HepG2 (cell line): ENCODE results near the gene PIP5KL1. TPM values are rescaled to one million over a fixed set of nuclear protein-coding genes. Genes with fewer than 3 reads are reported as not detected.

Experiments used
- ATAC-seq: fragments of 200-7000 bp; cut with Tn5 transposase; 3 replicates; pipeline ENCODE4 v1.9.1; 2020; ENCODE audit warnings: mild to moderate bottlenecking, moderate library complexity
- BruUV-seq: library from RNA; stranded (reverse); fragments of 400-500 nt; replicated peaks from 2 replicates; lab custom pipeline; 2021; lab: Mats Ljungman, UMichigan
- CTCF ChIA-PET: fragments of 300-600 bp; formaldehyde crosslinking; extraction: SDS; loops from one replicate; lab custom pipeline; 2021; ENCODE audit warnings: low total read pairs, inconsistent platforms, low intra/inter-chr PET ratio; lab: Yijun Ruan, JAX
- POLR2A ChIA-PET: fragments of 350-600 bp; sonication (Branson Sonifier 250); formaldehyde crosslinking; loops from one replicate; lab custom pipeline; 2020; ENCODE audit warnings: antibody characterized with exemption, inconsistent platforms; lab: Yijun Ruan, JAX
- DNase-seq: peaks from one replicate; pipeline ENCODE4 v3.0.0-alpha.2; 2015; ENCODE audit warnings: low spot score
- FAIRE-seq: peaks from 3 replicates; lab custom pipeline; 2011; peaks lifted over from hg19 to GRCh38; lab: Jason Lieb, UNC
- H2AFZ ChIP-seq: one replicate; pipeline ENCODE4 v1.6.1; 2011; ENCODE audit warnings: low read length, inconsistent platforms
- H3K27ac ChIP-seq: fragments of 300-600 bp; 3 replicates; pipeline ENCODE4 v1.8.0; 2011; ENCODE audit warnings: mixed run types, mild to moderate bottlenecking, mixed read lengths, low read length, inconsistent platforms; ENCODE audit not compliant: insufficient read depth; ENCODE audit errors: extremely low read length
- H3K27me3 ChIP-seq, 2 experiments: fragments of 200-600 bp in 1 of 2; 2 replicates in 1 of 2; 3 replicates in 1 of 2; pipeline versions ENCODE4 v1.6.0 to v1.8.0; 2011; ENCODE audit warnings: low read length in 2 of 2, mild to moderate bottlenecking in 2 of 2, moderate library complexity in 2 of 2, inconsistent platforms in 1 of 2; ENCODE audit not compliant: insufficient read depth in 2 of 2, control insufficient read depth in 1 of 2
- H3K36me3 ChIP-seq, 2 experiments: fragments of 200-600 bp in 1 of 2; replicated peaks in 1 of 2; 2 replicates in 1 of 2; 3 replicates in 1 of 2; pipeline versions ENCODE4 v1.5.1 to v1.8.0; 2011; ENCODE audit warnings: low read length in 2 of 2, inconsistent platforms in 1 of 2; ENCODE audit not compliant: insufficient read depth in 2 of 2, control insufficient read depth in 1 of 2
- H3K4me1 ChIP-seq: 2 replicates; pipeline ENCODE4 v1.5.1; 2012; ENCODE audit warnings: low read length, inconsistent platforms; ENCODE audit not compliant: insufficient read depth
- H3K4me2 ChIP-seq: 2 replicates; pipeline ENCODE4 v1.6.0; 2011; ENCODE audit warnings: low read depth, low read length, inconsistent platforms
- H3K4me3 ChIP-seq, 3 experiments: fragments of 200-600 bp in 1 of 3; sonication (generic), shearing (Covaris generic) in 1 of 3; replicated peaks in 1 of 3; 2 replicates each; pipeline ENCODE4 v1.5.1; 2011 to 2016; ENCODE audit warnings: low read length in 3 of 3, inconsistent platforms in 2 of 3, low read depth in 2 of 3, mild to moderate bottlenecking in 2 of 3, control low read depth in 1 of 3, mixed read lengths in 1 of 3; ENCODE audit not compliant: insufficient read depth in 1 of 3
- H3K79me2 ChIP-seq: one replicate; pipeline ENCODE4 v1.6.1; 2011; ENCODE audit warnings: low read length, inconsistent platforms; ENCODE audit not compliant: insufficient read depth
- H3K9ac ChIP-seq: 2 replicates; pipeline ENCODE4 v1.6.0; 2011; ENCODE audit warnings: mild to moderate bottlenecking, low read depth, low read length, inconsistent platforms; ENCODE audit not compliant: insufficient read depth
- H3K9me3 ChIP-seq: 2 replicates; pipeline ENCODE4 v1.5.1; 2012; ENCODE audit warnings: mild to moderate bottlenecking, low read length
- H4K20me1 ChIP-seq: 2 replicates; pipeline ENCODE4 v1.6.0; 2011; ENCODE audit warnings: inconsistent platforms, mild to moderate bottlenecking, low read length, moderate library complexity; ENCODE audit not compliant: insufficient read depth
- AGO2 ChIP-seq: fragments of 200-400 bp; formaldehyde crosslinking; optimal IDR thresholded peaks from 2 replicates; pipeline ENCODE3; 2017; ENCODE audit warnings: mild to moderate bottlenecking, low read depth, low read length, moderate library complexity
- CHD4 ChIP-seq: fragments of 200-600 bp; sonication (generic); IDR thresholded peaks from 2 replicates; pipeline ENCODE4 v1.7.0; 2017; ENCODE audit warnings: mild to moderate bottlenecking, low read length, borderline replicate concordance
- CTCF ChIP-seq: sonication (generic); formaldehyde crosslinking; IDR thresholded peaks from 2 replicates; pipeline ENCODE4 v1.5.0; 2020; ENCODE audit warnings: mild to moderate bottlenecking, missing genetic modification reagents, moderate library complexity
- NFYB ChIP-seq: sonication (generic); formaldehyde crosslinking; IDR thresholded peaks from 2 replicates; pipeline ENCODE4 v1.4.0; 2020; ENCODE audit warnings: missing genetic modification reagents
- NFYC ChIP-seq: IDR thresholded peaks from 2 replicates; pipeline ENCODE4 v1.6.1; 2016; ENCODE audit warnings: missing genetic modification reagents, missing compliant biosample characterization
- POGZ ChIP-seq: sonication (generic); formaldehyde crosslinking; IDR thresholded peaks from 2 replicates; pipeline ENCODE4 v1.4.0; 2020; ENCODE audit warnings: mild to moderate bottlenecking, missing genetic modification reagents
- ZBTB33 ChIP-seq: sonication (generic); formaldehyde crosslinking; IDR thresholded peaks from 2 replicates; pipeline ENCODE4 v1.4.0; 2020; ENCODE audit warnings: missing genetic modification reagents
- ZNF629 ChIP-seq: sonication (generic); formaldehyde crosslinking; conservative IDR thresholded peaks from 2 replicates; pipeline ENCODE4 v1.5.0; 2020; ENCODE audit warnings: missing genetic modification reagents
- ZNF670 ChIP-seq: sonication (generic); formaldehyde crosslinking; IDR thresholded peaks from 2 replicates; pipeline ENCODE4 v1.8.0; 2022; ENCODE audit warnings: mild to moderate bottlenecking, missing genetic modification reagents, borderline replicate concordance
- WGBS: methylation state at CpG from one replicate; pipeline ENCODE4 v1.1.6; 2017; ENCODE audit warnings: low lambda C conversion rate; 5-methylcytosine and 5-hydroxymethylcytosine counted together
- in situ Hi-C: cut with HindIII; loops from 2 replicates; pipeline ENCODE4 v1.10.0; 2017; ENCODE audit warnings: low pct_unique_long_range_greater_than_20kb; ENCODE audit not compliant: extremely low pct_ligation_motif_present
- intact Hi-C: fragments of 100-400 bp; cut with micrococcal nuclease; formaldehyde crosslinking; loops from one replicate; pipeline ENCODE4 v1.10.0; 2022; ENCODE audit not compliant: unreplicated experiment
- polyA plus RNA-seq, 8 experiments: library from polyadenylated mRNA; depleted of rRNA in 3 of 8; stranded (reverse) in 7 of 8; unstranded in 1 of 8; fragments of >200 nt; fragmentation: Illumina TruSeq in 4 of 8; extraction: Trizol in 4 of 8; gene quantifications; 2 replicates each; pipeline versions ENCODE4 v1.2.1 to v1.2.3, GENCODE V29; 2011 to 2016; ENCODE audit warnings: low read depth in 4 of 8, missing spikeins in 1 of 8, mixed read lengths in 1 of 8; ENCODE audit not compliant: insufficient read depth in 1 of 8
- total RNA-seq, 5 experiments: library from RNA; depleted of rRNA; stranded (reverse); fragments of >200 nt; fragmentation: Illumina TruSeq; extraction: Trizol; gene quantifications; 2 replicates each; pipeline ENCODE4 v1.2.3, GENCODE V29; 2016; ENCODE audit warnings: low read depth in 1 of 5

Gene PIP5KL1
- total and polyA plus RNA-seq, 2 of the 13 experiments (the other 11 are each of a cell fraction or from before 2014, with no cell fraction given): 0.20 to 0.49 TPM

DNA sequence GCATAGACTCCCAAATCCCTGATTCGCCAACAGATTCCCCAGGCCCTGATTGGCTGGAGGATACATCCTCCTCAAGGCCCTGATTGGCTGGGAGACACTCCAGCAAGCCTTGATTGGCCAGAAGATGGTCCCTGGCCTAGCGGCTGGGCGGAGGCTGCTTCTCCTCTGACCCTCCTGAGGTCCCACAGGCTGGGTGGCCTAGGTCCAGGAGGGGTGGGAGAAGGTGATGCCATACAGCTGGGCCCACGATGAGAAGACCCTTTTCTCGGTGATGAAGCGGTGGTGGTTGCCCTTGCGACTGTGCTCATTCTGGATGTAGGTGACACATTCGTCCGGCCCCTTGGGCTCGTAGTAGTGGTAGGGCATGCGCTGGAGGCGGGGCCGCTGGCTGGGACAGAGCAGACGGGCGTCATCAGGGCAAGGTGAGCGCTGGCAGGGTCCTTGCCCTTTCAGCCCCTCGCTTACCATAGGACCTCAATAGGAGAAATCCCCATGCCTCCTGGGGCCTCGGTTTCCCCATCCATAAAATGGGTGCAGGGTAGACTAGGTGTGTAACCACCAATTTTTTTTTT is 44.1 kb downstream of the PIP5KL1 start:
- H3K36me3 ChIP-seq: peaks cover 12 to 33% of the 10 kb centered on the region in 2 experiments; a peak in 4 of 5 replicates
- WGBS: 96% methylated on average over 12 of the region's 18 CpGs
- H3K9me3 ChIP-seq: no peaks in the 10 kb centered on the region
- DNase-seq: no peak
- peak; percentile 20 for ATAC-seq
- POLR2A ChIA-PET: interaction anchor here (2.7 kb wide), 1 partner anchor 11 kb away, joined by 12 read pairs; no protein-coding TSS in a partner anchor
- CTCF ChIA-PET: no interaction called here
- in situ Hi-C loops (no loop called here), intact Hi-C loops (no loop called here)
- H3K79me2 ChIP-seq: no peaks in the 10 kb centered on the region
- TF ChIP-seq ZNF670 (CRISPR knock-in tag) (no peak), ZBTB33 (CRISPR knock-in tag) (peak; percentile 53; the same call in 1 of the 2 replicates), AGO2 (peak; percentile 67), ZNF629 (CRISPR knock-in tag) (peak; percentile 89), NFYC (CRISPR knock-in tag) (peak; percentile 83), CTCF (CRISPR knock-in tag) (no peak), NFYB (CRISPR knock-in tag) (peak; percentile 86), POGZ (CRISPR knock-in tag) (no peak), CHD4 (peak; percentile 35; the same call in 1 of the 2 replicates)
- H3K4me3 ChIP-seq: no peak overlapping the region
- H2AFZ ChIP-seq: no peak overlapping the region
- no peaks in the 10 kb centered on the region for H3K27me3 ChIP-seq
- no peak for FAIRE-seq
- no peaks in the 10 kb centered on the region for H4K20me1 ChIP-seq
- no TSS peak for BruUV-seq
- H3K9ac ChIP-seq: no peak overlapping the region
- peaks cover 4% of the 10 kb centered on the region; the same call in 1 of the 2 replicates for H3K4me1 ChIP-seq
- H3K27ac ChIP-seq: no peak overlapping the region
- H3K4me2 ChIP-seq: no peak overlapping the region
